ENCODE results near the gene KCNS3. TPM values are rescaled to one million over a fixed set of nuclear protein-coding genes. Genes with fewer than 3 reads are reported as not detected.
A peak's percentile ranks its signal among the peaks of the same experiment; 100 is the strongest.

KCNS3 gene
- total and polyA plus RNA-seq, 8 donors = 3.3 to 16.4 (median 6.1) TPM

DNA sequence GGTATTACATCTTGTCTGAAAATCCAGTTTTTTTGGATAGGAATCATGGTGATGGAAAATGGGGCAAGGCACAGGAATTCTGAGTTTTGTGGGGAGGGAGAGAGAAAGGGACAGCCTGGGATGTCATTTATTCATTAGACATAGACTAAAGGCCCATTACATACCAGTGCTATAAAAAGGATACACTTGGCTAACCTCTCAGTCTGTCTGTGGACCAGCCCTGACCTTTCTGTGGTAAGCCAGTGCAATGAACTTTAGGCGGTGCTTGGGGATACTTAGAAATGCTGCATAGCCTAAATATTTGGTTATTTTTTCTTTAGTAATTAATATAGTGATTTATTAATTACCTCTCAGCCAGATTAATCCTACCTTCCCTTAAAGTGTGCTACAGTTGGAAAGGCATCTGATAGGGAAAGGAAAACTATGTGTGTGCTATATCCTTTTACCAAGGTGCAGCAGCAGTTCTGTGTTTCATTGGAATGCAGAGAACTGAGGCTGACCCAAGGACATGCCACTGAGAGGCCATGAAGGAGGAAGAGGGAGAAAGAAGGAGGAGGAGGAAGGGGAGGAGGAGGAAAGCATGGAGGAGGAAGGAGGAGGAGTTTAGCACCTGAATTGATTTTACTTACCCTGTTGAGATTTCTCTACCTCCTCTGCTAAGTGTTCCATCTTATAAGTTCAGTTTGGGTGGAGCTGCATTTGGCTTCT is 37.5 kb downstream of the KCNS3 start:
- no peaks in the 10 kb centered on the region for H3K27me3 ChIP-seq
- peaks cover 0 to 5% (median 0%) of the 10 kb centered on the region in 3 donors for H3K4me1 ChIP-seq
- no peak overlapping the region for H3K27ac ChIP-seq
- FAIRE-seq = no peak
- ATAC-seq = no peak
- H3K9me3 ChIP-seq = no peaks in the 10 kb centered on the region
- WGBS, 2 donors = 85 to 86% methylated on average over 1 of the region's 1 CpG
- intact Hi-C loops (cut with DNase I) = no loop called here
- H3K36me3 ChIP-seq = no peaks in the 10 kb centered on the region
- DNase-seq = no peak
- TF ChIP-seq, protein P1, sequence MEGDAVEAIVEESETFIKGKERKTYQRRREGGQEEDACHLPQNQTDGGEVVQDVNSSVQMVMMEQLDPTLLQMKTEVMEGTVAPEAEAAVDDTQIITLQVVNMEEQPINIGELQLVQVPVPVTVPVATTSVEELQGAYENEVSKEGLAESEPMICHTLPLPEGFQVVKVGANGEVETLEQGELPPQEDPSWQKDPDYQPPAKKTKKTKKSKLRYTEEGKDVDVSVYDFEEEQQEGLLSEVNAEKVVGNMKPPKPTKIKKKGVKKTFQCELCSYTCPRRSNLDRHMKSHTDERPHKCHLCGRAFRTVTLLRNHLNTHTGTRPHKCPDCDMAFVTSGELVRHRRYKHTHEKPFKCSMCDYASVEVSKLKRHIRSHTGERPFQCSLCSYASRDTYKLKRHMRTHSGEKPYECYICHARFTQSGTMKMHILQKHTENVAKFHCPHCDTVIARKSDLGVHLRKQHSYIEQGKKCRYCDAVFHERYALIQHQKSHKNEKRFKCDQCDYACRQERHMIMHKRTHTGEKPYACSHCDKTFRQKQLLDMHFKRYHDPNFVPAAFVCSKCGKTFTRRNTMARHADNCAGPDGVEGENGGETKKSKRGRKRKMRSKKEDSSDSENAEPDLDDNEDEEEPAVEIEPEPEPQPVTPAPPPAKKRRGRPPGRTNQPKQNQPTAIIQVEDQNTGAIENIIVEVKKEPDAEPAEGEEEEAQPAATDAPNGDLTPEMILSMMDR (IDR thresholded peaks at IDR 0.05) = no peak
- H3K4me3 ChIP-seq = no peak overlapping the region

DNA sequence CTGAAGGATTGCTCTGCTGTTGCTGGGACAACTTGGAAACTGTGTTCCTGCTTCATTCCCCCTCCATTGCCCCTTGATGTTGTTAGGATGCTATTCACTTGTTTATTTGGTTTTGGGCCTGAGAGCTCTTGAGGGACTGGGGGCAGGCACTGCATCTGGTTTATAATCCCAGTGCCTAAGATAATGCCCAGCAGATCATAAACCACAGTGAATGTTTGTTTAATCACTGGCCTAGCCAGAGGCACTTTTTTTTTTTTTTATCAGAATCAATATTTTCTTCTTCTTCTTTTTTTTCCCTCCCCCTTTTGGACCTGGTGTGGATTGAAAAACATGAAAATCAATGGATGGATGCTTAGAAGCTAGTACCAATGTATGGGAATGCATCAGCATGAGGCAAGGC is 38.1 kb downstream of the KCNS3 start:
- Histone ChIP-seq H3K27ac (no peak overlapping the region), H3K36me3 (no peaks in the 10 kb centered on the region), H3K9me3 (no peaks in the 10 kb centered on the region), H3K4me1 (peaks cover 0 to 5% (median 0%) of the 10 kb centered on the region in 3 donors), H3K4me3 (no peak overlapping the region), H3K27me3 (no peaks in the 10 kb centered on the region)
- TF ChIP-seq, protein P1 (IDR thresholded peaks at IDR 0.05) = no peak
- intact Hi-C loops (cut with DNase I) = no loop called here
- DNase-seq (no peak), FAIRE-seq (no peak), ATAC-seq (no peak)

DNA sequence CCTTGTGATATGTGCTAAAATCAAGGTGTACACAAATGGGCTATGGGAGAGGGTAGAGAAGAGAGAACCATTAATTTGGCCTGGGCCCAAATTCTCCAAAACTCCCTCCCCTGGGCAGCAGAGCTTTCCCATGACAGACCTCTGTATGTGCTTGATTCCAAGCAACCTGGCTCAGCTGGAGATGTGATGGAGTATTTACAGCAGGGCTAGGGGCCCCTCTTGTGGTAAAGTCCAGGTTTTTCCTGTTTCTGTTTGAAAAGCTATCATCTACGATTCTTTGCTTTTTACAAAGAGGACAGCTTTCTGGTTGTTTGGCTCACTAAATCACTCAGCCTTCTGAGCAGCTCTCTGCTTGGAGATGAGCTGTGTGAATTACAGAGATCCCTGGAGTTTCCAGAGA is 40.3 kb downstream of the KCNS3 start:
- ATAC-seq = peak in 3 of 4 donors; percentile 27 to 55 (median 37)
- 31 to 42% methylated on average over 1 of the region's 1 CpG for WGBS, 2 donors
- no peaks in the 10 kb centered on the region for H3K36me3 ChIP-seq
- intact Hi-C loops (cut with DNase I) = no loop called here
- no peak overlapping the region for H3K4me3 ChIP-seq
- no peak for DNase-seq
- peaks cover 0 to 5% (median 0%) of the 10 kb centered on the region in 3 donors for H3K4me1 ChIP-seq
- FAIRE-seq = no peak
- no peaks in the 10 kb centered on the region for H3K27me3 ChIP-seq
- TF ChIP-seq, protein P1 (IDR thresholded peaks at IDR 0.05) = no peak
- no peaks in the 10 kb centered on the region for H3K9me3 ChIP-seq
- no peak overlapping the region for H3K27ac ChIP-seq

DNA sequence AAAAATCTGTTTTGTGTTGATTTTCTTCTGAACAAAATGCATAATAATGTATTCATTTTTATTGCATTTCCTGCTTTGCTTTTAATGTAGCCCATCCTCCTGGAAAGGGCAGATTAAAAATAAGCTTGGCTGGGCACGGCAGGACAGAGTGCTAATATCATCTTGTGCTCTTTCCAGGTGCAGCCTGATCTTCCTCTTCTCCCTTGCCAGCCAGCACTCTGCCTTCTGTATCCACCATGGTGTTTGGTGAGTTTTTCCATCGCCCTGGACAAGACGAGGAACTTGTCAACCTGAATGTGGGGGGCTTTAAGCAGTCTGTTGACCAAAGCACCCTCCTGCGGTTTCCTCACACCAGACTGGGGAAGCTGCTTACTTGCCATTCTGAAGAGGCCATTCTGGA is 52.3 kb downstream of the KCNS3 start:
- TF ChIP-seq, protein P1 (IDR thresholded peaks at IDR 0.05) = no peak
- Histone ChIP-seq H3K4me3 (no peak overlapping the region), H3K27me3 (no peaks in the 10 kb centered on the region), H3K4me1 (no peaks in the 10 kb centered on the region), H3K36me3 (peaks cover 0 to 4% (median 0%) of the 10 kb centered on the region in 3 donors), H3K27ac (no peak overlapping the region), H3K9me3 (no peaks in the 10 kb centered on the region)
- 78 to 80% methylated on average over 4 of the region's 4 CpGs for WGBS, 2 donors
- DNase-seq = no peak
- intact Hi-C loops (cut with DNase I) = no loop called here
- ATAC-seq = no peak
- no peak for FAIRE-seq

DNA sequence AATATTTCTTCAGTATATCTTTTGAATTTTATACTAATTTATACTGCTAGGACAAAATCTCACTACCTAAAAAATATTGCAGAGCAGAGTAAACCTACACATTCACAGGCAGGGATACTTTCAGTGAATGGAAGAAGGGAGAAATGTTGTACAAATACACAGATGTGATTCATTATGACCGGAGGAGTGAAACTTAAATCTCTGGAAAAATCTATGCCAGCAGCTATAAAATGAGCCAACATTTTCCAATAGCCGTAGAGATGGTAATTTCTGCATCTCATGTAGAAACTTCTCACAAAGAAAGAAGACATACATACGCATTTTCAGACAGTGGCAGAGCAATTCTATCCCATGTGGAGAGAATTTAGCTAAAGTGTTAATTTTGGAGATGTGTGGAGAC is 54.8 kb downstream of the KCNS3 start:
- no peak overlapping the region for H3K27ac ChIP-seq
- intact Hi-C loops (cut with DNase I) = no loop called here
- ATAC-seq (no peak), DNase-seq (no peak), FAIRE-seq (no peak)
- WGBS, 2 donors = 85 to 89% methylated on average over 3 of the region's 3 CpGs
- TF ChIP-seq, protein P1 (IDR thresholded peaks at IDR 0.05) = no peak
- H3K36me3 ChIP-seq = peaks cover 0 to 4% (median 0%) of the 10 kb centered on the region in 3 donors
- H3K4me1 ChIP-seq = no peaks in the 10 kb centered on the region
- H3K9me3 ChIP-seq = no peaks in the 10 kb centered on the region
- H3K27me3 ChIP-seq = no peaks in the 10 kb centered on the region
- no peak overlapping the region for H3K4me3 ChIP-seq

Measured in pancreas (tissue), 10 donors.